Stimulated activated CD4-positive, alpha-beta T cell treated with anti-CD3 and anti-CD28 coated beads, TNF-alpha, amount 100 ng/mL, for 4 hours (primary cell): ENCODE measurements around the gene DEXI.

Experiments used
- DNase-seq, 3 experiments: peaks; one replicate each; pipeline ENCODE4 v3.0.0-alpha.2; 2020; ENCODE audit warnings: low read depth in 3 of 3

Gene DEXI

GRCh38 chr16:10895053-10895946 lies 47.0 kb downstream of the DEXI start:
- no peak for DNase-seq

- DNase-seq = no peak
Measured at GRCh38 chr16:10892782-10893318, 49.4 kb downstream of the DEXI start.

GRCh38 chr16:10889855-10890254 lies 52.4 kb downstream of the DEXI start:
- no peak for DNase-seq

GRCh38 chr16:10888320-10888937 lies 53.8 kb downstream of the DEXI start:
- DNase-seq = no peak

GRCh38 chr16:10885246-10885645 lies 57.0 kb downstream of the DEXI start:
- DNase-seq = no peak

- no peak for DNase-seq
Measured at GRCh38 chr16:10883004-10883403, 59.3 kb downstream of the DEXI start.

- no peak for DNase-seq
Measured at GRCh38 chr16:10881479-10882030, 60.7 kb downstream of the DEXI start.

- no peak for DNase-seq
Measured at GRCh38 chr16:10880594-10881452, 61.4 kb downstream of the DEXI start.

GRCh38 chr16:10879681-10880589 lies 62.3 kb downstream of the DEXI start:
- DNase-seq = no peak
